GM12878 (cell line): ENCODE results near the gene C9orf50. TPM values are rescaled to one million over a fixed set of nuclear protein-coding genes. Genes with fewer than 3 reads are reported as not detected.

Experiments
- ATAC-seq: fragments of 200-7000 bp; cut with Tn5 transposase; 3 replicates; pipeline ENCODE4 v1.9.1; 2020; ENCODE audit warnings: mild to moderate bottlenecking, moderate library complexity
- BruUV-seq: library from RNA; stranded (reverse); fragments of 400-500 nt; replicated peaks from 2 replicates; lab custom pipeline; 2021; lab: Mats Ljungman, UMichigan
- CTCF ChIA-PET: fragments of 300-600 bp; sonication (Branson Sonifier 250); formaldehyde crosslinking; extraction: SDS; loops from one replicate; lab custom pipeline; 2021; ENCODE audit warnings: inconsistent platforms; lab: Yijun Ruan, JAX
- POLR2A ChIA-PET: fragments of 350-600 bp; formaldehyde crosslinking; extraction: SDS; loops from one replicate; lab custom pipeline; 2021; ENCODE audit warnings: inconsistent platforms; lab: Charles Lee
- RAD21 ChIA-PET: fragments of 300-600 bp; sonication (Branson Sonifier 250); formaldehyde crosslinking; loops from one replicate; lab custom pipeline; 2023; ENCODE audit warnings: antibody characterized with exemption; ENCODE audit not compliant: unreplicated experiment; lab: Charles Lee
- SMC1A ChIA-PET: fragments of 300-600 bp; sonication (Branson Sonifier 250); formaldehyde crosslinking; loops from one replicate; lab custom pipeline; 2023; ENCODE audit not compliant: unreplicated experiment, uncharacterized antibody; lab: Charles Lee
- DNase-seq: peaks from one replicate; pipeline ENCODE4 v3.0.0-alpha.2; 2011; ENCODE audit warnings: low read depth, low spot score
- FAIRE-seq: peaks from 3 replicates; lab custom pipeline; 2011; peaks lifted over from hg19 to GRCh38; lab: Jason Lieb, UNC
- H2AFZ ChIP-seq: 2 replicates; pipeline ENCODE4 v1.6.0; 2011; ENCODE audit warnings: low read depth, low read length, control low read depth; ENCODE audit not compliant: control insufficient read depth
- H3K27ac ChIP-seq: 2 replicates; pipeline ENCODE4 v1.5.1; 2011; ENCODE audit warnings: control low read depth; ENCODE audit not compliant: control insufficient read depth, insufficient read depth
- H3K27me3 ChIP-seq, 2 experiments: replicated peaks in 1 of 2; 2 replicates each; pipeline versions ENCODE4 v1.6.0 to v1.6.1; 2011; ENCODE audit warnings: low read length in 1 of 2; ENCODE audit not compliant: control insufficient read depth in 2 of 2, insufficient read depth in 2 of 2
- H3K36me3 ChIP-seq, 2 experiments: 2 replicates each; pipeline ENCODE4 v1.5.1; 2011; ENCODE audit warnings: low read length in 1 of 2; ENCODE audit not compliant: control insufficient read depth in 2 of 2, insufficient read depth in 2 of 2
- H3K4me1 ChIP-seq: 2 replicates; pipeline ENCODE4 v1.6.1; 2011; ENCODE audit warnings: mild to moderate bottlenecking, low read length, moderate library complexity, mixed read lengths; ENCODE audit not compliant: control insufficient read depth, insufficient read depth
- H3K4me2 ChIP-seq: 2 replicates; pipeline ENCODE4 v1.6.0; 2011; ENCODE audit warnings: control low read depth; ENCODE audit not compliant: control insufficient read depth, insufficient read depth
- H3K4me3 ChIP-seq: fragments of 200-600 bp; sonication (generic); 2 replicates; pipeline ENCODE4 v1.5.1; 2016
- H3K79me2 ChIP-seq: 2 replicates; pipeline ENCODE4 v1.6.0; 2011; ENCODE audit warnings: low read length; ENCODE audit not compliant: control insufficient read depth, insufficient read depth
- H3K9ac ChIP-seq: 2 replicates; pipeline ENCODE4 v1.8.0; 2011; ENCODE audit warnings: low read length, control low read depth, mixed read lengths; ENCODE audit not compliant: control insufficient read depth, insufficient read depth
- H3K9me3 ChIP-seq: replicated peaks from 3 replicates; pipeline ENCODE4 v1.5.1; 2011; ENCODE audit warnings: mild to moderate bottlenecking, low read length; ENCODE audit not compliant: control insufficient read depth, insufficient read depth
- H4K20me1 ChIP-seq: 2 replicates; pipeline ENCODE4 v1.6.0; 2011; ENCODE audit not compliant: control insufficient read depth, insufficient read depth
- ASH2L ChIP-seq: fragments of 300-600, 200-600 bp; sonication (generic); IDR thresholded peaks from 2 replicates; pipeline ENCODE4 v1.6.1; 2017; ENCODE audit warnings: low read depth, mild to moderate bottlenecking, borderline replicate concordance
- ATF7 ChIP-seq: fragments of 450-650 bp; IDR thresholded peaks from 2 replicates; pipeline ENCODE4 v1.6.1; 2016; ENCODE audit warnings: low read depth, mild to moderate bottlenecking
- CREB1 ChIP-seq: IDR thresholded peaks from 2 replicates; pipeline ENCODE4 v1.6.1; 2012; ENCODE audit warnings: low read depth, mild to moderate bottlenecking, inconsistent platforms
- EP300 ChIP-seq, 2 experiments: fragments of 150-350 bp in 1 of 2; IDR thresholded peaks; 2 replicates each; pipeline ENCODE4 v1.6.1; 2011 to 2012; ENCODE audit warnings: low read depth in 2 of 2, low read length in 2 of 2, borderline replicate concordance in 1 of 2, improper control_type of control experiment in 1 of 2, inconsistent platforms in 1 of 2; ENCODE audit not compliant: control insufficient read depth in 1 of 2
- FOXM1 ChIP-seq: IDR thresholded peaks from 2 replicates; pipeline ENCODE4 v1.6.1; 2012; ENCODE audit warnings: low read depth, mild to moderate bottlenecking, inconsistent platforms, low read length, moderate library complexity
- KAT2A ChIP-seq: conservative IDR thresholded peaks from 2 replicates; pipeline ENCODE4 v1.6.1; 2011; ENCODE audit warnings: low read depth, low read length; ENCODE audit not compliant: control insufficient read depth
- MTA3 ChIP-seq: IDR thresholded peaks from 2 replicates; pipeline ENCODE4 v1.6.1; 2012; ENCODE audit warnings: low read length, inconsistent platforms, borderline replicate concordance
- NBN ChIP-seq: fragments of 450-650 bp; IDR thresholded peaks from 2 replicates; pipeline ENCODE4 v1.6.1; 2016
- POLR2AphosphoS2 ChIP-seq: IDR thresholded peaks from 2 replicates; pipeline ENCODE4 v1.6.1; 2011; ENCODE audit warnings: low read depth, mild to moderate bottlenecking, low read length, improper control_type of control experiment, moderate library complexity
- REST ChIP-seq: IDR thresholded peaks from 2 replicates; pipeline ENCODE4 v1.6.1; 2012; ENCODE audit warnings: mild to moderate bottlenecking, low read depth, low read length
- RFX5 ChIP-seq: IDR thresholded peaks from 2 replicates; pipeline ENCODE4 v1.6.1; 2011; ENCODE audit warnings: low read depth, low read length, improper control_type of control experiment
- RUNX3 ChIP-seq: IDR thresholded peaks from 2 replicates; pipeline ENCODE4 v1.6.1; 2012; ENCODE audit warnings: low read length, inconsistent platforms
- SP1 ChIP-seq: IDR thresholded peaks from one replicate; pipeline ENCODE4 v1.6.1; 2011; ENCODE audit warnings: low read depth, low read length
- STAT1 ChIP-seq: fragments of 450-650 bp; conservative IDR thresholded peaks from 2 replicates; pipeline ENCODE4 v1.6.1; 2014; ENCODE audit warnings: antibody characterized with exemption, mild to moderate bottlenecking
- ZBED1 ChIP-seq: IDR thresholded peaks from 2 replicates; pipeline ENCODE4 v1.6.1; 2016; ENCODE audit warnings: borderline replicate concordance
- ZNF274 ChIP-seq: IDR thresholded peaks from one replicate; pipeline ENCODE4 v1.8.0; 2011; ENCODE audit not compliant: insufficient read length, insufficient read depth
- WGBS: methylation state at CpG from one replicate; pipeline ENCODE4 v1.1.6; 2016; ENCODE audit warnings: low lambda C conversion rate; ENCODE audit not compliant: insufficient replicate concordance, insufficient coverage; ENCODE audit errors: missing lambda C conversion rate; 5-methylcytosine and 5-hydroxymethylcytosine counted together
- in situ Hi-C: fragments of 300-500 bp; cut with MboI; formaldehyde crosslinking; loops from 9 replicates; pipeline ENCODE4 v1.14.3; 2018; ENCODE audit warnings: mixed read lengths
- intact Hi-C: fragments of 100-400 bp; cut with micrococcal nuclease; formaldehyde crosslinking; loops from one replicate; pipeline ENCODE4 v1.14.2; 2022; ENCODE audit not compliant: unreplicated experiment
- polyA plus RNA-seq, 11 experiments: library from polyadenylated mRNA; depleted of rRNA in 4 of 11; unstranded in 6 of 11; stranded (reverse) in 5 of 11; fragments of >200 nt; fragmentation: Nextera tagmentation in 4 of 11; fragmentation: Illumina TruSeq in 1 of 11; extraction: Ambion mirVana in 4 of 11; extraction: Trizol in 1 of 11; gene quantifications; 1 replicate in 1 of 11; 2 replicates in 10 of 11; pipeline versions ENCODE4 v1.2.1 to v1.2.3, GENCODE V29; 2011 to 2016; ENCODE audit warnings: inconsistent platforms in 2 of 11, missing spikeins in 2 of 11, low read depth in 1 of 11
- total RNA-seq, 4 experiments: library from RNA; depleted of rRNA in 3 of 4; stranded (reverse); fragments of >200 nt in 3 of 4; fragmentation: Illumina TruSeq in 1 of 4; extraction: Trizol in 1 of 4; gene quantifications; 2 replicates each; pipeline versions ENCODE4 v1.2.1 to v1.2.3, GENCODE V29; 2013 to 2021

The C9orf50 gene
- total and polyA plus RNA-seq, 10 of the 15 experiments (the other 5 are each of a cell fraction or from before 2014, with no cell fraction given): not detected

DNA sequence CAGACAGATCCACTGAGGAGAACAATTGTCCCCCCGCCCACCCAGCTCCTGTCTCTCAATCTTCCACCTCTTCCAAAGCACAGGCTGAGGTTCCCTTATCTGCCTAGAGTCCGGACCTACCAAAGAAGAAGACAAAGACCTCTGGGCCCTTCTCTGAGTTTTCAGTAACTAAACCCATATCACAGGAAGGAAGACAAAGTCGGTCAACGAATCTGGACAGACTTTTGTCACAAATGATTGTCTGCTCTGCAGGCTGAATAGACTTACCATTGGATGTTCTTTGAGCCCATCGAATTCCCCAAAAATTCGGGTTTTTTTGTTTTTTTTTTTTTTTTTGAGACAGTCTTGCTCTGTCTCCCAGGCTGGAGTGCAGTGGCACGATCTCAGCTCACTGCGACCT lies 58.0 kb downstream of the C9orf50 start:
- no peak for ATAC-seq
- no peaks in the 10 kb centered on the region for H3K9me3 ChIP-seq
- DNase-seq: no peak
- H3K9ac ChIP-seq: no peak overlapping the region
- no peak overlapping the region for H3K4me3 ChIP-seq
- H3K4me2 ChIP-seq: no peak overlapping the region
- H3K27me3 ChIP-seq: no peaks in the 10 kb centered on the region; a peak in 1 of 4 replicates
- RAD21 ChIA-PET: no interaction called here
- POLR2A ChIA-PET: interaction anchor here (0.6 kb wide), 1 partner anchor 25 kb away, joined by 3 read pairs; no protein-coding TSS in a partner anchor
- intact Hi-C loops (no loop called here), in situ Hi-C loops (no loop called here)
- H3K79me2 ChIP-seq: no peaks in the 10 kb centered on the region
- CTCF ChIA-PET: no interaction called here
- no peak overlapping the region for H2AFZ ChIP-seq
- 41% methylated on average over 6 of the region's 8 CpGs for WGBS
- H3K4me1 ChIP-seq: no peaks in the 10 kb centered on the region
- TF ChIP-seq SP1 (no peak), CREB1 (no peak), ATF7 (no peak), MTA3 (no peak), ASH2L (no peak)
- no TSS peak for BruUV-seq
- H3K36me3 ChIP-seq: no peaks in the 10 kb centered on the region
- SMC1A ChIA-PET: no interaction called here
- FAIRE-seq: no peak
- H4K20me1 ChIP-seq: no peaks in the 10 kb centered on the region
- H3K27ac ChIP-seq: no peak overlapping the region

DNA sequence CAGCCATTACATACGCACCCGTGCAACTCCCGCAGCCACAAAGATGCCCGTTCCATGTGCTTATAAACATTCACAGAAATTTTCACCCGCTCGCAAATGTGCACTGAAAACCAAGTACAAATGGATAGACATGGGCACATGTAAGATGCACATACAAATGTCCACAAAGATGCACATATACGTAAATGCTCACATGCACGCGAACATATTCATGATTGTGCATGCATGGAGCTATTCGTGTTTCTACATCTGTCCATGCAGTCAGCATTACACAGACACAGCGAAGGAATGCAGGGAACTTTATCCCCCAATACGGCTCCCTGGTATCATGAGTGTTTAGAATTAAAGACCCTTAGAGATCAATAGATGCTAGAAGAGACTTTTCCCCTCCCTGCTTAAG lies 58.4 kb downstream of the C9orf50 start:
- H3K4me2 ChIP-seq: no peak overlapping the region
- ChIA-PET POLR2A (interaction anchor here (0.6 kb wide), 1 partner anchor 25 kb away, joined by 3 read pairs; no protein-coding TSS in a partner anchor), CTCF (no interaction called here), SMC1A (no interaction called here), RAD21 (no interaction called here)
- intact Hi-C loops: no loop called here
- in situ Hi-C loops: no loop called here
- no peak overlapping the region for H3K27ac ChIP-seq
- DNase-seq (no peak), ATAC-seq (no peak), FAIRE-seq (no peak)
- no peak overlapping the region for H3K4me3 ChIP-seq
- no peaks in the 10 kb centered on the region for H3K9me3 ChIP-seq
- no peaks in the 10 kb centered on the region for H4K20me1 ChIP-seq
- 57% methylated on average over 12 of the region's 12 CpGs for WGBS
- H3K79me2 ChIP-seq: no peaks in the 10 kb centered on the region
- no TSS peak for BruUV-seq
- no peaks in the 10 kb centered on the region; a peak in 1 of 4 replicates for H3K27me3 ChIP-seq
- no peaks in the 10 kb centered on the region for H3K36me3 ChIP-seq
- no peak overlapping the region for H3K9ac ChIP-seq
- H2AFZ ChIP-seq: no peak overlapping the region
- H3K4me1 ChIP-seq: no peaks in the 10 kb centered on the region
- TF ChIP-seq REST: no peak
- TF ChIP-seq POLR2AphosphoS2: no peak
- TF ChIP-seq RFX5: no peak
- no peak for TF ChIP-seq NBN
- no peak for TF ChIP-seq EP300 (IDR thresholded peaks at IDR 0.05; ENCODE audit: borderline replicate concordance in 1 of 2, control insufficient read depth in 1 of 2, low read depth in 2 of 2, low read length in 2 of 2)
- no peak for TF ChIP-seq FOXM1
- TF ChIP-seq ZBED1: no peak
- no peak for TF ChIP-seq STAT1
- TF ChIP-seq ZNF274: no peak
- no peak for TF ChIP-seq KAT2A
- TF ChIP-seq RUNX3: no peak
